K562 (cell line): ENCODE results near the gene TANGO6.

Experiments
- CHD1 ChIP-seq: fragments of 200-600 bp; sonication (generic); IDR thresholded peaks from one replicate; pipeline ENCODE4 v1.6.1; 2012; ENCODE audit warnings: mild to moderate bottlenecking, moderate library complexity, low read length, inconsistent platforms
- ZFP30 ChIP-seq: fragments of 250-450 bp; sonication (Bioruptor Pico); IDR thresholded peaks from 2 replicates; pipeline ENCODE4 v1.8.0; 2022; ENCODE audit warnings: moderate library complexity, mild to moderate bottlenecking, inconsistent platforms, borderline replicate concordance
- ZNF384 ChIP-seq: IDR thresholded peaks from 2 replicates; pipeline ENCODE4 v1.6.1; 2012; ENCODE audit warnings: low read depth, low read length, improper control_type of control experiment
- TF ChIP-seq, protein P1 (sequence below): sonication (generic); formaldehyde crosslinking; IDR thresholded peaks from 2 replicates; pipeline ENCODE4 v1.9.0; 2022; ENCODE audit warnings: mild to moderate bottlenecking, missing genetic modification reagents
- TF ChIP-seq, protein P2 (sequence below), 3 experiments: IDR thresholded peaks in 2 of 3; conservative IDR thresholded peaks in 1 of 3; 2 replicates each; pipeline ENCODE4 v1.5.1; 2011 to 2012; ENCODE audit warnings: low read length in 3 of 3, mild to moderate bottlenecking in 3 of 3, control low read depth in 2 of 3, improper control_type of control experiment in 1 of 3, inconsistent platforms in 1 of 3, low read depth in 1 of 3, mixed read lengths in 1 of 3, moderate library complexity in 1 of 3; ENCODE audit not compliant: insufficient read depth in 2 of 3

DNA sequence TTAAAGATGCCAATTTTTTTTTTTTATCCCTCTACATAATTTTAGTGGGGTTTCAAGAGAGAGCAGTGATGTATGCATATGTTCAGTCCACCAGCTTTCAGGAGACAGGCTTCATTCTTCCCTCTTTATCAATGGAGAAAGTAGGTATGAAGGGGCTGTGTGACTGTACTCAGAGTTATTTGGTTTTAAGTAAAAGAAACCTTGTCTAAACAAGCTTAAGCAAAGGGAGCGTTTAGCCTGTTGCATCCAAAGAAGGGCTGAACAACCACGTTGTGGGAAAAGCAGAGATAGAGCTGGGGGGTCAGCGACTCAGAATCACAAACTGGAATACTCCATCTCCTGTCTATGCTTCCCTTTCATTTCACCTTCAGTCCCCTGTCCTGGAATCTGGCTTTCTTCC lies 211.7 kb downstream of the TANGO6 start:
- TF ChIP-seq, protein P1, sequence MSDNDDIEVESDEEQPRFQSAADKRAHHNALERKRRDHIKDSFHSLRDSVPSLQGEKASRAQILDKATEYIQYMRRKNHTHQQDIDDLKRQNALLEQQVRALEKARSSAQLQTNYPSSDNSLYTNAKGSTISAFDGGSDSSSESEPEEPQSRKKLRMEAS (CRISPR knock-in tag) = no peak
- TF ChIP-seq ZNF384 = no peak
- no peak for TF ChIP-seq ZFP30 (CRISPR knock-in tag)
- TF ChIP-seq, protein P2, sequence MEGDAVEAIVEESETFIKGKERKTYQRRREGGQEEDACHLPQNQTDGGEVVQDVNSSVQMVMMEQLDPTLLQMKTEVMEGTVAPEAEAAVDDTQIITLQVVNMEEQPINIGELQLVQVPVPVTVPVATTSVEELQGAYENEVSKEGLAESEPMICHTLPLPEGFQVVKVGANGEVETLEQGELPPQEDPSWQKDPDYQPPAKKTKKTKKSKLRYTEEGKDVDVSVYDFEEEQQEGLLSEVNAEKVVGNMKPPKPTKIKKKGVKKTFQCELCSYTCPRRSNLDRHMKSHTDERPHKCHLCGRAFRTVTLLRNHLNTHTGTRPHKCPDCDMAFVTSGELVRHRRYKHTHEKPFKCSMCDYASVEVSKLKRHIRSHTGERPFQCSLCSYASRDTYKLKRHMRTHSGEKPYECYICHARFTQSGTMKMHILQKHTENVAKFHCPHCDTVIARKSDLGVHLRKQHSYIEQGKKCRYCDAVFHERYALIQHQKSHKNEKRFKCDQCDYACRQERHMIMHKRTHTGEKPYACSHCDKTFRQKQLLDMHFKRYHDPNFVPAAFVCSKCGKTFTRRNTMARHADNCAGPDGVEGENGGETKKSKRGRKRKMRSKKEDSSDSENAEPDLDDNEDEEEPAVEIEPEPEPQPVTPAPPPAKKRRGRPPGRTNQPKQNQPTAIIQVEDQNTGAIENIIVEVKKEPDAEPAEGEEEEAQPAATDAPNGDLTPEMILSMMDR (IDR thresholded peaks at IDR 0.05 in 2 of 3, conservative IDR thresholded peaks at IDR 0.05 in 1 of 3; ENCODE audit: insufficient read depth in 2 of 3, low read depth in 1 of 3, low read length in 3 of 3) = no peak
- no peak for TF ChIP-seq CHD1
